ENCODE measurements around the gene DSG3.

Gene DSG3

GRCh38 chr18:31402026-31402373 is 45.5 kb upstream of the DSG3 start:
- Histone ChIP-seq H3K9ac (ENCODE audit: low read length) (no peak overlapping the region), H3K79me2 (ENCODE audit: low read length) (no peaks in the 10 kb centered on the region), H3K4me2 (ENCODE audit: low read length) (no peak overlapping the region), H3K27me3 (ENCODE audit: low read depth, low read length) (no peaks in the 10 kb centered on the region), H3K4me1 (ENCODE audit: low read length) (no peaks in the 10 kb centered on the region), H4K20me1 (ENCODE audit: insufficient read depth, low read length) (no peaks in the 10 kb centered on the region), H2AFZ (ENCODE audit: low read depth, low read length) (no peak overlapping the region), H3K4me3 (ENCODE audit: low read length) (no peak overlapping the region), H3K27ac (ENCODE audit: low read length) (no peak overlapping the region), H3K36me3 (replicated peaks; ENCODE audit: low read depth, low read length) (no peaks in the 10 kb centered on the region), H3K9me3 (ENCODE audit: insufficient read depth, low read length) (no peaks in the 10 kb centered on the region)
- TF ChIP-seq EZH2phosphoT487 (IDR thresholded peaks at IDR 0.05; ENCODE audit: low read depth), result no peak

- Histone ChIP-seq H3K4me1 (ENCODE audit: low read length) (0 out of 2 replicates have a peak, but pooled peaks cover 5% of the 10 kb centered on the region), H3K9me3 (ENCODE audit: insufficient read depth, low read length) (no peaks in the 10 kb centered on the region), H3K27me3 (ENCODE audit: low read depth, low read length) (no peaks in the 10 kb centered on the region), H3K36me3 (replicated peaks; ENCODE audit: low read depth, low read length) (no peaks in the 10 kb centered on the region), H3K79me2 (ENCODE audit: low read length) (no peaks in the 10 kb centered on the region), H3K4me3 (ENCODE audit: low read length) (no peak overlapping the region), H3K9ac (ENCODE audit: low read length) (no peak overlapping the region), H4K20me1 (ENCODE audit: insufficient read depth, low read length) (no peaks in the 10 kb centered on the region), H2AFZ (ENCODE audit: low read depth, low read length) (no peak overlapping the region), H3K27ac (ENCODE audit: low read length) (no peak overlapping the region), H3K4me2 (ENCODE audit: low read length) (no peak overlapping the region)
- TF ChIP-seq EZH2phosphoT487 (IDR thresholded peaks at IDR 0.05; ENCODE audit: low read depth) (no peak), CTCF (IDR thresholded peaks at IDR 0.05; ENCODE audit: low read depth, low read length) (no peak)
Measured at GRCh38 chr18:31403409-31403808, 44.1 kb upstream of the DSG3 start.

GRCh38 chr18:31407649-31408048 is 39.9 kb upstream of the DSG3 start:
- Histone ChIP-seq H3K27me3 (ENCODE audit: low read depth, low read length) (no peaks in the 10 kb centered on the region), H3K9ac (ENCODE audit: low read length) (no peak overlapping the region), H3K27ac (ENCODE audit: low read length) (no peak overlapping the region), H4K20me1 (ENCODE audit: insufficient read depth, low read length) (no peaks in the 10 kb centered on the region), H2AFZ (ENCODE audit: low read depth, low read length) (no peak overlapping the region), H3K4me1 (ENCODE audit: low read length) (0 out of 2 replicates have a peak, but pooled peaks cover 5% of the 10 kb centered on the region), H3K9me3 (ENCODE audit: insufficient read depth, low read length) (no peaks in the 10 kb centered on the region), H3K79me2 (ENCODE audit: low read length) (no peaks in the 10 kb centered on the region), H3K36me3 (replicated peaks; ENCODE audit: low read depth, low read length) (no peaks in the 10 kb centered on the region), H3K4me2 (ENCODE audit: low read length) (no peak overlapping the region), H3K4me3 (ENCODE audit: low read length) (no peak overlapping the region)
- TF ChIP-seq EZH2phosphoT487 (IDR thresholded peaks at IDR 0.05; ENCODE audit: low read depth) (no peak), CTCF (IDR thresholded peaks at IDR 0.05; ENCODE audit: low read depth, low read length) (no peak)

GRCh38 chr18:31409276-31409675 is 38.3 kb upstream of the DSG3 start:
- H3K79me2 ChIP-seq (ENCODE audit: low read length), result no peaks in the 10 kb centered on the region

More at GRCh38 chr18:31409276-31409675, 38.3 kb upstream of the DSG3 start:
- H3K4me2 ChIP-seq (ENCODE audit: low read length), result no peak overlapping the region
- H3K27me3 ChIP-seq (ENCODE audit: low read depth, low read length), result no peaks in the 10 kb centered on the region
- no peaks in the 10 kb centered on the region for H3K9me3 ChIP-seq (ENCODE audit: insufficient read depth, low read length)
- TF ChIP-seq CTCF (IDR thresholded peaks at IDR 0.05; ENCODE audit: low read depth, low read length) (no peak), EZH2phosphoT487 (IDR thresholded peaks at IDR 0.05; ENCODE audit: low read depth) (no peak)
- H3K4me1 ChIP-seq (ENCODE audit: low read length), result 0 out of 2 replicates have a peak, but pooled peaks cover 5% of the 10 kb centered on the region
- H4K20me1 ChIP-seq (ENCODE audit: insufficient read depth, low read length), result no peaks in the 10 kb centered on the region
- no peak overlapping the region for H3K4me3 ChIP-seq (ENCODE audit: low read length)
- no peak overlapping the region for H3K9ac ChIP-seq (ENCODE audit: low read length)
- no peak overlapping the region for H2AFZ ChIP-seq (ENCODE audit: low read depth, low read length)
- no peaks in the 10 kb centered on the region for H3K36me3 ChIP-seq (replicated peaks; ENCODE audit: low read depth, low read length)
- H3K27ac ChIP-seq (ENCODE audit: low read length), result no peak overlapping the region

All from OCI-LY3 (cell line).